NCI-H510A treated with DMSO at 0.1 percent for 48 hours (cell line): ENCODE measurements around the gene COL25A1.
"Not testable (repeated sequence)": the region's sequence is repeated elsewhere in the genome, so short reads cannot be mapped to it uniquely, and the experiment has no call there.

Experiments
- DNase-seq: peaks from one replicate; lab custom pipeline; 2025; lab: John Stamatoyannopoulos, UW

The COL25A1 gene

GRCh38 chr4:108950158-108950915, 352.1 kb downstream of the COL25A1 start:
- DNase-seq = no peak

GRCh38 chr4:108947526-108947925, 354.9 kb downstream of the COL25A1 start:
- no peak for DNase-seq

- no peak for DNase-seq
Measured at GRCh38 chr4:108946237-108946636, 356.2 kb downstream of the COL25A1 start.

- DNase-seq = no peak
Measured at GRCh38 chr4:108943976-108944591, 358.4 kb downstream of the COL25A1 start.

- DNase-seq = no peak
Measured at GRCh38 chr4:108943371-108943770, 359.1 kb downstream of the COL25A1 start.

GRCh38 chr4:108941904-108942430, 360.5 kb downstream of the COL25A1 start:
- DNase-seq = peak; percentile 64

GRCh38 chr4:108940634-108941033, 361.8 kb downstream of the COL25A1 start:
- peak; percentile 2 for DNase-seq

GRCh38 chr4:108940149-108940548, 362.3 kb downstream of the COL25A1 start:
- DNase-seq = no peak

- DNase-seq = no peak
Measured at GRCh38 chr4:108937066-108937465, 365.4 kb downstream of the COL25A1 start.

- not testable (repeated sequence) for DNase-seq
Measured at GRCh38 chr4:108933925-108934324, 368.5 kb downstream of the COL25A1 start.

- DNase-seq = peak; percentile 44
Measured at GRCh38 chr4:108933046-108933445, 369.4 kb downstream of the COL25A1 start.

GRCh38 chr4:108931926-108932325, 370.5 kb downstream of the COL25A1 start:
- DNase-seq = no peak

GRCh38 chr4:108930186-108930585, 372.3 kb downstream of the COL25A1 start:
- no peak for DNase-seq

GRCh38 chr4:108926781-108927180, 375.7 kb downstream of the COL25A1 start:
- DNase-seq = no peak

GRCh38 chr4:108926061-108926460, 376.4 kb downstream of the COL25A1 start:
- DNase-seq = no peak

GRCh38 chr4:108922191-108922590, 380.3 kb downstream of the COL25A1 start:
- no peak for DNase-seq

GRCh38 chr4:108920395-108921087, 381.9 kb downstream of the COL25A1 start:
- DNase-seq = no peak

- DNase-seq = no peak
Measured at GRCh38 chr4:108919226-108919893, 383.1 kb downstream of the COL25A1 start.

GRCh38 chr4:108917255-108917654, 385.2 kb downstream of the COL25A1 start:
- DNase-seq = no peak

- no peak for DNase-seq
Measured at GRCh38 chr4:108916638-108917037, 385.8 kb downstream of the COL25A1 start.

GRCh38 chr4:108906866-108907367, 395.5 kb downstream of the COL25A1 start:
- no peak for DNase-seq

GRCh38 chr4:108906006-108906405, 396.5 kb downstream of the COL25A1 start:
- DNase-seq = no peak
